ENCODE measurements around the gene HEYL. TPM values are rescaled to one million over a fixed set of nuclear protein-coding genes. Genes with fewer than 3 reads are reported as not detected.

HEYL gene
- total and polyA plus RNA-seq, 2 of the 8 experiments (the other 6 are each of a cell fraction or from before 2014, with no cell fraction given) = 1.8 to 3.1 TPM

DNA sequence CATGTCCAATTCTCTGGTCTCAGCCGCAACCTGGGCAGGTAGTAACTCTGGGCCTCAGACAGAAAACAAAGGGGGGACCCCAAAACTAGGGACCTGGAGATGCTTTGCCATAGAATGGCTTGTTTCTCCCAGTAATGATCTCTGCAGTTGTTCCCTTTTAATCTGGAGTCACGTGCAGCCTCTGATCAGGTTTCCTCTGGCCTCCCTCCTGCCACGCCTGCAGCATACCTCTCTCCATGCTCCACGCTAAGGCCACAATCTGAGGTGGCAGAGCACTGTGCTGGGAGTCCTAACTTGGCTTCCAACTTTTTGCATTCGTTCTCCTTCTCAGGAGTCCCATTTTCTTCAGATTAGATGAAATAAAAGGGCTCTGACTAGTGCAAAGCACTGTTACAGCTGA, 64.8 kb downstream of the HEYL start:
- POLR2A ChIA-PET (ENCODE audit: partially characterized antibody) = interaction anchor here (0.9 to 5.7 kb wide), 12 partner anchors 9 to 176 kb away, joined by 3 to 92 read pairs (median 4); no protein-coding TSS in a partner anchor
- H4K20me1 ChIP-seq (replicated peaks in 1 of 2; ENCODE audit: control insufficient read depth in 1 of 2, insufficient read depth in 2 of 2, low read length in 2 of 2) = peaks cover 24 to 35% of the 10 kb centered on the region in 2 experiments
- H4K5ac ChIP-seq (ENCODE audit: insufficient read length, low read depth, low read length) = no peak overlapping the region
- H3K79me1 ChIP-seq (ENCODE audit: low read depth, low read length) = peaks cover 12% of the 10 kb centered on the region
- DNase-seq (ENCODE audit: low read depth in 1 of 2, low spot score in 2 of 2) (no peak), FAIRE-seq (no peak)
- peak overlapping the region in 2 of 4 experiments; percentile 10 to 32; a peak in 3 of 7 replicates for H3K9ac ChIP-seq (replicated peaks in 1 of 4; ENCODE audit: extremely low read depth in 1 of 4, low read depth in 3 of 4, low read length in 3 of 4)
- no peaks in the 10 kb centered on the region for H3K9me3 ChIP-seq (ENCODE audit: insufficient read depth in 2 of 2, low read depth in 1 of 2, low read length in 1 of 2)
- H2BK12ac ChIP-seq (ENCODE audit: low read depth, low read length) = no peak overlapping the region
- H3K4me3 ChIP-seq (ENCODE audit: extremely low read depth in 1 of 4, insufficient read depth in 2 of 4, low read depth in 3 of 4, low read length in 4 of 4) = peak overlapping the region; percentile 68 to 99 (median 73); a peak in 7 of 8 replicates
- H2BK5ac ChIP-seq (ENCODE audit: low read depth, low read length) = no peak overlapping the region
- no peak overlapping the region for H2BK120ac ChIP-seq (replicated peaks; ENCODE audit: low read depth, low read length)
- no peak overlapping the region for H4K8ac ChIP-seq (ENCODE audit: extremely low read depth, insufficient read depth, low read length)
- H3K4ac ChIP-seq (replicated peaks; ENCODE audit: insufficient read length, low read depth, low read length) = no peak overlapping the region
- H2AFZ ChIP-seq (ENCODE audit: low read length) = no peak overlapping the region
- no peak overlapping the region for H3K18ac ChIP-seq (ENCODE audit: extremely low read depth, low read length)
- H3K79me2 ChIP-seq (ENCODE audit: control insufficient read depth in 1 of 2, insufficient read depth in 2 of 2, low read length in 2 of 2) = peaks cover 33 to 51% of the 10 kb centered on the region in 2 experiments
- WGBS, 2 experiments (ENCODE audit: extremely low coverage in 1 of 2, insufficient coverage in 1 of 2, insufficient read length in 1 of 2, insufficient replicate concordance in 2 of 2, low coverage in 1 of 2, low lambda C conversion rate in 2 of 2, missing lambda C conversion rate in 1 of 2) = 61% methylated on average over 4 of the region's 5 CpGs; no CpG with 5 or more reads in 1 of the 2 experiments
- no peak overlapping the region for H2BK15ac ChIP-seq (ENCODE audit: low read length)
- no peak for TF ChIP-seq GTF2F1 (IDR thresholded peaks at IDR 0.05; ENCODE audit: borderline replicate concordance, low read depth, low read length)
- TF ChIP-seq, protein P1, sequence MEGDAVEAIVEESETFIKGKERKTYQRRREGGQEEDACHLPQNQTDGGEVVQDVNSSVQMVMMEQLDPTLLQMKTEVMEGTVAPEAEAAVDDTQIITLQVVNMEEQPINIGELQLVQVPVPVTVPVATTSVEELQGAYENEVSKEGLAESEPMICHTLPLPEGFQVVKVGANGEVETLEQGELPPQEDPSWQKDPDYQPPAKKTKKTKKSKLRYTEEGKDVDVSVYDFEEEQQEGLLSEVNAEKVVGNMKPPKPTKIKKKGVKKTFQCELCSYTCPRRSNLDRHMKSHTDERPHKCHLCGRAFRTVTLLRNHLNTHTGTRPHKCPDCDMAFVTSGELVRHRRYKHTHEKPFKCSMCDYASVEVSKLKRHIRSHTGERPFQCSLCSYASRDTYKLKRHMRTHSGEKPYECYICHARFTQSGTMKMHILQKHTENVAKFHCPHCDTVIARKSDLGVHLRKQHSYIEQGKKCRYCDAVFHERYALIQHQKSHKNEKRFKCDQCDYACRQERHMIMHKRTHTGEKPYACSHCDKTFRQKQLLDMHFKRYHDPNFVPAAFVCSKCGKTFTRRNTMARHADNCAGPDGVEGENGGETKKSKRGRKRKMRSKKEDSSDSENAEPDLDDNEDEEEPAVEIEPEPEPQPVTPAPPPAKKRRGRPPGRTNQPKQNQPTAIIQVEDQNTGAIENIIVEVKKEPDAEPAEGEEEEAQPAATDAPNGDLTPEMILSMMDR (IDR thresholded peaks at IDR 0.05; ENCODE audit: control extremely low read depth in 1 of 3, insufficient read depth in 1 of 3, low read depth in 1 of 3, low read length in 3 of 3) = no peak
- TF ChIP-seq, protein P2, sequence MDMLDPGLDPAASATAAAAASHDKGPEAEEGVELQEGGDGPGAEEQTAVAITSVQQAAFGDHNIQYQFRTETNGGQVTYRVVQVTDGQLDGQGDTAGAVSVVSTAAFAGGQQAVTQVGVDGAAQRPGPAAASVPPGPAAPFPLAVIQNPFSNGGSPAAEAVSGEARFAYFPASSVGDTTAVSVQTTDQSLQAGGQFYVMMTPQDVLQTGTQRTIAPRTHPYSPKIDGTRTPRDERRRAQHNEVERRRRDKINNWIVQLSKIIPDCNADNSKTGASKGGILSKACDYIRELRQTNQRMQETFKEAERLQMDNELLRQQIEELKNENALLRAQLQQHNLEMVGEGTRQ (IDR thresholded peaks at IDR 0.05; ENCODE audit: low read length) = peak; percentile 27; the same call in 1 of the 2 replicates
- no peak overlapping the region for H3K27ac ChIP-seq (ENCODE audit: low read depth, low read length)
- H3K14ac ChIP-seq (ENCODE audit: insufficient read length) = no peak overlapping the region
- H2AK5ac ChIP-seq (ENCODE audit: low read depth, low read length) = no peak overlapping the region
- H2BK20ac ChIP-seq (ENCODE audit: low read length) = no peak overlapping the region
- no peak overlapping the region for H4K91ac ChIP-seq (replicated peaks; ENCODE audit: insufficient read length, low read length)
- H3K27me3 ChIP-seq (replicated peaks in 1 of 4; ENCODE audit: control insufficient read depth in 3 of 4, extremely low read depth in 1 of 4, insufficient read depth in 3 of 4, low read length in 3 of 4) = no peaks in the 10 kb centered on the region
- H3K36me3 ChIP-seq (ENCODE audit: control insufficient read depth in 2 of 4, insufficient read depth in 4 of 4, low read length in 3 of 4) = peaks cover 31 to 57% (median 38%) of the 10 kb centered on the region in 4 experiments
- H3K4me2 ChIP-seq (ENCODE audit: insufficient read depth in 1 of 2, low read depth in 2 of 2, low read length in 2 of 2) = peak overlapping the region; percentile 86 to 97
- peaks cover 15% of the 10 kb centered on the region for H3K23me2 ChIP-seq (ENCODE audit: low read depth, low read length)
- H3K23ac ChIP-seq (ENCODE audit: insufficient read length) = no peak overlapping the region
- CTCF ChIA-PET (ENCODE audit: partially characterized antibody) = interaction anchor here (0.5 to 3.3 kb wide), 7 partner anchors 11 to 86 kb away, joined by 3 to 8 read pairs (median 4); no protein-coding TSS in a partner anchor
- H3K56ac ChIP-seq (replicated peaks; ENCODE audit: insufficient read length, low read depth, low read length) = no peak overlapping the region
- H3K4me1 ChIP-seq (replicated peaks in 1 of 4; ENCODE audit: control insufficient read depth in 3 of 4, insufficient read depth in 4 of 4, low read length in 3 of 4) = peaks cover 0 to 19% (median 7%) of the 10 kb centered on the region in 4 experiments; a peak in 5 of 7 replicates
